Adrenal gland (tissue), 5 donors: ENCODE measurements around the gene LHPP.

ENCODE experiments used
- CTCF ChIP-seq, 6 experiments: fragments of 450-650 bp in 4 of 6; fragments of 200-600 bp in 2 of 6; sonication (generic) in 1 of 6; IDR thresholded peaks; 1 replicate in 5 of 6; 2 replicates in 1 of 6; pipeline versions ENCODE4 v1.5.1 to v1.8.0; 2016 to 2021; ENCODE audit warnings: antibody characterized with exemption in 6 of 6, mild to moderate bottlenecking in 2 of 6, moderate library complexity in 1 of 6
- POLR2A ChIP-seq, 2 donors: fragments of 450-650 bp; IDR thresholded peaks; one replicate each; pipeline ENCODE4 v1.6.1; 2017; ENCODE audit warnings: antibody characterized with exemption in 2 of 2, mild to moderate bottlenecking in 2 of 2, moderate library complexity in 1 of 2
- donor health status: DM: no; HTN: no; CAD: no.

DNA sequence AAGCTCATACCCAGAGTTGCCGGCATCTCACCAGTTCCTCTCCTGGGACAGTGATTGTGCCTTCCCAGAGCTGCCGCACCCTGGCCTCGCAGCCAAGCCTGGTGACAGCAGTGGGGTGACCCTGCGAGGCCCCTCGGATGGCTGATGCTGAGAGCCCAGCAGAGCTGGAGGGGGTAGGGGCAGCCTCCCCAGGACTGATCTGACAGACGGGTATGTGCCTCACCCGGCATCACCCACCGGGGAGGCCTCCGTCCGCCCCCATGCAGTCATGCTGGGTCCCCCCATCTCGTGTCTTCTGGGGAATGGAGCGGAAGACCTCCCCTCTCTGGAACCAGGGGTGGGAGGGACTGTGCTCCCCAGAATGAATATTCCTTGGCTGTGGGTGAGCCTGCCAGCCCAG, 82.3 kb downstream of the LHPP start:
- TF ChIP-seq CTCF (IDR thresholded peaks at IDR 0.05) (no peak), POLR2A (IDR thresholded peaks at IDR 0.05) (no peak)
